Trophoblast cell (in vitro differentiated cells and primary cell): ENCODE measurements around the gene AGXT2.

ENCODE experiments used
- DNase-seq, 2 donors: peaks; one replicate each; pipeline ENCODE4 v3.0.0-alpha.2; 2016
- H2AFZ ChIP-seq: 2 replicates; pipeline ENCODE4 v1.6.1; 2013; ENCODE audit warnings: low read length, moderate library complexity, mild to moderate bottlenecking; ENCODE audit not compliant: insufficient read depth, poor library complexity
- H2AK5ac ChIP-seq: 2 replicates; pipeline ENCODE4 v1.6.1; 2013; ENCODE audit warnings: mild to moderate bottlenecking, low read length
- H2BK120ac ChIP-seq: 2 replicates; pipeline ENCODE4 v1.6.1; 2013; ENCODE audit warnings: low read length, mild to moderate bottlenecking, moderate library complexity; ENCODE audit not compliant: insufficient read depth, poor library complexity
- H2BK12ac ChIP-seq: 2 replicates; pipeline ENCODE4 v1.6.1; 2013; ENCODE audit warnings: mild to moderate bottlenecking, low read length, moderate library complexity
- H2BK5ac ChIP-seq: 2 replicates; pipeline ENCODE4 v1.6.1; 2013; ENCODE audit warnings: low read length, low read depth, moderate library complexity, mild to moderate bottlenecking; ENCODE audit not compliant: poor library complexity
- H3K14ac ChIP-seq: 2 replicates; pipeline ENCODE4 v1.6.1; 2013; ENCODE audit warnings: mild to moderate bottlenecking, low read length
- H3K18ac ChIP-seq: 2 replicates; pipeline ENCODE4 v1.6.1; 2013; ENCODE audit warnings: mild to moderate bottlenecking, low read length
- H3K23ac ChIP-seq: 2 replicates; pipeline ENCODE4 v1.6.1; 2013; ENCODE audit warnings: low read length
- H3K27ac ChIP-seq: 2 replicates; pipeline ENCODE4 v1.5.1; 2013; ENCODE audit warnings: low read depth, mild to moderate bottlenecking, inconsistent platforms, low read length, moderate library complexity
- H3K27me3 ChIP-seq: 2 replicates; pipeline ENCODE4 v1.6.1; 2013; ENCODE audit warnings: inconsistent platforms, mild to moderate bottlenecking, low read length, moderate library complexity; ENCODE audit not compliant: insufficient read depth
- H3K36me3 ChIP-seq, 2 experiments: 1 replicate in 1 of 2; 2 replicates in 1 of 2; pipeline ENCODE4 v1.6.1; 2013; ENCODE audit warnings: low read length in 2 of 2, mild to moderate bottlenecking in 2 of 2, moderate library complexity in 1 of 2; ENCODE audit not compliant: insufficient read depth in 2 of 2, control insufficient read depth in 1 of 2
- H3K4ac ChIP-seq: 2 replicates; pipeline ENCODE4 v1.6.1; 2013; ENCODE audit warnings: low read depth, mild to moderate bottlenecking, low read length, moderate library complexity
- H3K4me1 ChIP-seq, 2 experiments: 1 replicate in 1 of 2; 2 replicates in 1 of 2; pipeline ENCODE4 v1.6.1; 2013; ENCODE audit warnings: low read length in 2 of 2, mild to moderate bottlenecking in 2 of 2, moderate library complexity in 1 of 2; ENCODE audit not compliant: insufficient read depth in 2 of 2, control insufficient read depth in 1 of 2
- H3K4me2 ChIP-seq: 2 replicates; pipeline ENCODE4 v1.6.1; 2013; ENCODE audit warnings: inconsistent platforms, mild to moderate bottlenecking, low read length, moderate library complexity
- H3K4me3 ChIP-seq: 2 replicates; pipeline ENCODE4 v1.5.1; 2013; ENCODE audit warnings: mild to moderate bottlenecking, low read depth, low read length, inconsistent platforms
- H3K79me1 ChIP-seq: one replicate; pipeline ENCODE4 v1.6.1; 2013; ENCODE audit warnings: low read length
- H3K79me2 ChIP-seq: 2 replicates; pipeline ENCODE4 v1.6.1; 2013; ENCODE audit warnings: low read length, mild to moderate bottlenecking; ENCODE audit not compliant: control insufficient read depth, insufficient read depth, poor library complexity
- H3K9ac ChIP-seq: 2 replicates; pipeline ENCODE4 v1.6.1; 2013; ENCODE audit warnings: mild to moderate bottlenecking, low read length
- H3K9me3 ChIP-seq: 2 replicates; pipeline ENCODE4 v1.6.1; 2013; ENCODE audit warnings: low read depth, mild to moderate bottlenecking, control low read depth, inconsistent platforms, low read length; ENCODE audit not compliant: insufficient read depth
- H4K12ac ChIP-seq: 2 replicates; pipeline ENCODE4 v1.6.1; 2013; ENCODE audit warnings: low read depth, mild to moderate bottlenecking, low read length, moderate library complexity
- H4K8ac ChIP-seq: 2 replicates; pipeline ENCODE4 v1.6.1; 2013; ENCODE audit warnings: low read depth, mild to moderate bottlenecking, low read length, moderate library complexity
- H4K91ac ChIP-seq: one replicate; pipeline ENCODE4 v1.6.1; 2013; ENCODE audit warnings: low read depth, mild to moderate bottlenecking, low read length, moderate library complexity
- WGBS: extraction: QIAGEN DNeasy Blood & Tissue Kit; methylation state at CpG from one replicate; pipeline ENCODE4 v1.1.7; 2013; ENCODE audit warnings: missing lambda C conversion rate; ENCODE audit not compliant: insufficient read length, insufficient coverage; ENCODE audit errors: extremely low coverage; 5-methylcytosine and 5-hydroxymethylcytosine counted together

The AGXT2 gene

DNA sequence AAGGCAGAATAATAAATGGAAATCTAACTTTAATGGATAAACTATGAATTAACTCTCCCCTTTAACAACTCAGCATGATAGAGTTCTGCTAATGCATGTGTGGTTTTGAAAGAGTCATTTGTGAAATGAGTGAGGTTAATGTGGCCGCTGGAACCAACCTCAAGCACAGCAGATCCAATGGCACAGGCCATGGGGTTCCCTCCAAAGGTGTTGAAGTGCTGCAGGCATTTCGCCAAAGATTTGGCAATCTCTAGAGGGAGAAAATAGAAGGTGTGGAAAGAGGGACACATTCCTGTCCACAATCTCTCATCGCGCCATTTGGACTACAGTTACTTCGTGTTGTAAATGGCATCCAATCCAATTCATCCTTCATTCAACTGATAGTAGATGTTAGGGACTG, 35.0 kb downstream of the AGXT2 start:
- H3K27me3 ChIP-seq: no peaks in the 10 kb centered on the region
- no peaks in the 10 kb centered on the region for H3K4me1 ChIP-seq
- H4K12ac ChIP-seq: no peak overlapping the region
- no peak overlapping the region for H4K91ac ChIP-seq
- WGBS: no CpG with 5 or more reads among the region's 5 CpGs
- DNase-seq: no peak
- H2BK5ac ChIP-seq: no peak overlapping the region
- no peaks in the 10 kb centered on the region for H3K9me3 ChIP-seq
- H3K9ac ChIP-seq: no peak overlapping the region
- H3K4ac ChIP-seq: no peak overlapping the region
- no peak overlapping the region for H3K4me2 ChIP-seq
- no peaks in the 10 kb centered on the region for H3K79me1 ChIP-seq
- H4K8ac ChIP-seq: no peak overlapping the region
- H3K4me3 ChIP-seq: no peak overlapping the region
- no peaks in the 10 kb centered on the region for H3K79me2 ChIP-seq
- H3K36me3 ChIP-seq: no peaks in the 10 kb centered on the region
- H2BK12ac ChIP-seq: no peak overlapping the region
- H2AK5ac ChIP-seq: no peak overlapping the region
- H3K18ac ChIP-seq: no peak overlapping the region
- no peak overlapping the region for H2BK120ac ChIP-seq
- H2AFZ ChIP-seq: no peak overlapping the region
- no peak overlapping the region for H3K27ac ChIP-seq
- no peak overlapping the region for H3K23ac ChIP-seq
- no peak overlapping the region for H3K14ac ChIP-seq

DNA sequence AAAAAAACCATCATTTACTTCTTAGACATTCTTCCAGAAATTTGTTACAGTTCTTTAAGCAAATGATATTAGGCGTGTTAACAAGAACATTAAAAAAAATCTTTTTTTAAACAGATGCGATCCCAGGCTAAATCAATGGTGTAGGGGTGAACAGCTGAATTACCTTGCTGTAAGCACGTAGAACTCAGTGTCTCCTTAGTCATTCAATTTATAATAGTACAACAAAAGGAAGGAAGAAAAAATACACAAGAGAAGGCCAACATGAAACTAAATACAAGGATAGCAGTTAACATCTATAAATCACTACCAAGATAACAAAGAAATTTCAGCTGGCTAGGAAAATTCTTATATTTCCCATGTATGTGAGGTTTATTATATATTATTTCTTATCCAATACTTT, 35.4 kb downstream of the AGXT2 start:
- no CpG with 5 or more reads among the region's 3 CpGs for WGBS
- DNase-seq: no peak
- Histone ChIP-seq H3K79me1 (no peaks in the 10 kb centered on the region), H3K18ac (no peak overlapping the region), H3K4ac (no peak overlapping the region), H4K12ac (no peak overlapping the region), H4K91ac (no peak overlapping the region), H3K36me3 (no peaks in the 10 kb centered on the region), H2BK12ac (no peak overlapping the region), H2BK5ac (no peak overlapping the region), H2AK5ac (no peak overlapping the region), H2BK120ac (no peak overlapping the region), H4K8ac (no peak overlapping the region), H3K23ac (no peak overlapping the region), H3K27ac (no peak overlapping the region), H2AFZ (no peak overlapping the region), H3K79me2 (no peaks in the 10 kb centered on the region), H3K9ac (no peak overlapping the region), H3K4me2 (no peak overlapping the region), H3K4me3 (no peak overlapping the region), H3K14ac (no peak overlapping the region), H3K27me3 (no peaks in the 10 kb centered on the region), H3K4me1 (no peaks in the 10 kb centered on the region), H3K9me3 (no peaks in the 10 kb centered on the region)

DNA sequence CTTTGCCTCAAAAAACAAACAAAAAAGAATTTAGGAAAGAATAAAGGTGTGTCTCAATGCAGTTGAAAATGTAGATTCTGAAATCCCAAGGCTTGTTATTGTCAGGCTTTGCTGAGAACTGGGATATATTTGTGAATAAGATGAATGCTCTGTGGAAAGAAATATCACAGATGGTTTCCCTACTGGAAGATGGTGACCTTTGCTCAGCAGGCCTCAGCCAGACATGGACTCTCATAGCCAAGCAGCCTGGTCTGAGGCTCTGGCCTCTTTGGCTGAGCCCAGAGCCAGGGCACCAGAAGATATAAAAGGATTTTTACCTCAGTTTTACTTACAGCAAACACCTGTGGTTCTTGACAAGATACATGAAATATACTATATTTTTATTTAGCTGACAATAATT, 37.1 kb downstream of the AGXT2 start:
- H3K4me1 ChIP-seq: no peaks in the 10 kb centered on the region
- H3K79me1 ChIP-seq: no peaks in the 10 kb centered on the region
- no peaks in the 10 kb centered on the region for H3K79me2 ChIP-seq
- H3K4ac ChIP-seq: no peak overlapping the region
- no peak overlapping the region for H3K4me2 ChIP-seq
- H2BK12ac ChIP-seq: no peak overlapping the region
- H3K9ac ChIP-seq: no peak overlapping the region
- H3K27ac ChIP-seq: no peak overlapping the region
- H3K23ac ChIP-seq: no peak overlapping the region
- H3K36me3 ChIP-seq: no peaks in the 10 kb centered on the region
- no peaks in the 10 kb centered on the region for H3K9me3 ChIP-seq
- H3K14ac ChIP-seq: no peak overlapping the region
- H2BK120ac ChIP-seq: no peak overlapping the region
- H2AK5ac ChIP-seq: no peak overlapping the region
- H2BK5ac ChIP-seq: no peak overlapping the region
- no peak for DNase-seq
- H3K4me3 ChIP-seq: no peak overlapping the region
- H4K91ac ChIP-seq: no peak overlapping the region
- H2AFZ ChIP-seq: no peak overlapping the region
- H4K8ac ChIP-seq: no peak overlapping the region
- H4K12ac ChIP-seq: no peak overlapping the region
- no peaks in the 10 kb centered on the region for H3K27me3 ChIP-seq
- H3K18ac ChIP-seq: no peak overlapping the region

GRCh38 chr5:35009657-35010056, 38.1 kb downstream of the AGXT2 start:
- no peak overlapping the region for H4K91ac ChIP-seq
- WGBS: no CpG with 5 or more reads among the region's 3 CpGs
- no peaks in the 10 kb centered on the region for H3K79me2 ChIP-seq
- H3K4me1 ChIP-seq: no peaks in the 10 kb centered on the region
- no peak overlapping the region for H4K8ac ChIP-seq
- DNase-seq: no peak
- H2BK12ac ChIP-seq: no peak overlapping the region
- no peak overlapping the region for H3K9ac ChIP-seq
- no peak overlapping the region for H3K23ac ChIP-seq
- no peak overlapping the region for H2AFZ ChIP-seq
- no peak overlapping the region for H3K4ac ChIP-seq
- no peaks in the 10 kb centered on the region for H3K79me1 ChIP-seq
- no peak overlapping the region for H2BK5ac ChIP-seq
- H2BK120ac ChIP-seq: no peak overlapping the region
- H3K18ac ChIP-seq: no peak overlapping the region
- no peak overlapping the region for H2AK5ac ChIP-seq
- H3K4me3 ChIP-seq: no peak overlapping the region
- no peak overlapping the region for H4K12ac ChIP-seq
- H3K36me3 ChIP-seq: no peaks in the 10 kb centered on the region
- no peak overlapping the region for H3K27ac ChIP-seq
- no peaks in the 10 kb centered on the region for H3K9me3 ChIP-seq
- no peak overlapping the region for H3K14ac ChIP-seq
- H3K4me2 ChIP-seq: no peak overlapping the region
- no peaks in the 10 kb centered on the region for H3K27me3 ChIP-seq

DNA sequence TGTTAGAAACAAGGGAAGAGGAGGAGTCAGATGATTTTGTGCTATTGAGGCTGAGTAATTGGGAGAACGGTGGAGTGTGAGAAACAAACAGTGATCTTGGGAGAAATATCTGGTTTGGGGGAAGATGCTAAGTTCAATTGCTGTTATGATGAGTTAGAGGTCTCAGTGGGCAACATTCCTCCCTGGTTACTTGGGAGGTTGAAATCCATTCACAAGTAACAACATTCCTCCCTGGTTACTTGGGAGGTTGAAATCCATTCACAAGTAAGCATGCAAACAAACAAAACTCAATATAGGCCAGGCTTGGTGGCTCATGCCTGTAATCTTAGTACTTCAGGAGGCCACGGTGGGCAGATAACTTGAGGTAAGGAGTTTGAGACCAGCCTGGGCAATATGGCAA, 38.7 kb downstream of the AGXT2 start:
- Histone ChIP-seq H3K79me2 (no peaks in the 10 kb centered on the region), H3K4me2 (no peak overlapping the region), H3K9me3 (no peaks in the 10 kb centered on the region), H3K27ac (no peak overlapping the region), H3K9ac (no peak overlapping the region), H4K8ac (no peak overlapping the region), H2BK12ac (no peak overlapping the region), H3K27me3 (no peaks in the 10 kb centered on the region), H3K18ac (no peak overlapping the region), H3K4me3 (no peak overlapping the region), H2AFZ (no peak overlapping the region), H2AK5ac (no peak overlapping the region), H2BK120ac (no peak overlapping the region), H3K36me3 (no peaks in the 10 kb centered on the region), H3K23ac (no peak overlapping the region), H4K12ac (no peak overlapping the region), H4K91ac (no peak overlapping the region), H2BK5ac (no peak overlapping the region), H3K4me1 (no peaks in the 10 kb centered on the region), H3K4ac (no peak overlapping the region), H3K14ac (no peak overlapping the region), H3K79me1 (no peaks in the 10 kb centered on the region)
- no peak for DNase-seq
- no CpG with 5 or more reads among the region's 2 CpGs for WGBS
